Mucosa of descending colon (tissue), 3 donors: ENCODE data around the gene CD9. TPM values are rescaled to one million over a fixed set of nuclear protein-coding genes. Genes with fewer than 3 reads are reported as not detected.

Source experiments
- ATAC-seq: fragments of 200-7000 bp; cut with Tn5 transposase; one replicate; pipeline ENCODE4 v1.9.1; 2020; ENCODE audit warnings: mild to moderate bottlenecking, moderate library complexity
- DNase-seq, 3 donors: peaks; one replicate each; pipeline ENCODE4 v3.0.0-alpha.2; 2020
- H3K36me3 ChIP-seq: fragments of 200-600 bp; one replicate; pipeline ENCODE4 v1.8.0; 2021; ENCODE audit warnings: low read depth, mild to moderate bottlenecking
- H3K4me1 ChIP-seq: fragments of 200-600 bp; one replicate; pipeline ENCODE4 v1.8.0; 2021; ENCODE audit warnings: low read depth, mild to moderate bottlenecking
- H3K4me3 ChIP-seq: fragments of 200-600 bp; one replicate; pipeline ENCODE4 v1.8.0; 2021; ENCODE audit warnings: mild to moderate bottlenecking
- H3K9me3 ChIP-seq: fragments of 200-600 bp; one replicate; pipeline ENCODE4 v1.8.0; 2021; ENCODE audit warnings: mild to moderate bottlenecking
- intact Hi-C, 2 donors: fragments of 100-400 bp; cut with DNase I in 1 of 2; cut with micrococcal nuclease in 1 of 2; formaldehyde crosslinking; loops; one replicate each; pipeline versions ENCODE4 v1.11.0 to v1.11.1; 2022; cut with DNase I, micrococcal nuclease
- total RNA-seq, 3 donors: library from RNA; stranded (reverse); fragmentation: NEBNext Ultra II Directional in 2 of 3; extraction: Animal tissue kit (Norgen Biotek cat#: 25700) in 2 of 3; gene quantifications; one replicate each; pipeline versions ENCODE4 v1.2.1 to v1.2.4, GENCODE V29; 2021 to 2023
- TF ChIP-seq, protein P1 (sequence below): fragments of 200-600 bp; IDR thresholded peaks from one replicate; pipeline ENCODE4 v1.8.0; 2022; ENCODE audit warnings: antibody characterized with exemption, mild to moderate bottlenecking
- donor health status: DM: no; HTN: no; CAD: no; lungs with moderate emphysema.
- donor health status: DM: no; HTN: no; CAD: no.
- donor health status: DM: no; HTN: yes; CAD: no.

The CD9 gene
- total RNA-seq, 3 donors from 2014 or later = 452 to 723 (median 672) TPM

DNA sequence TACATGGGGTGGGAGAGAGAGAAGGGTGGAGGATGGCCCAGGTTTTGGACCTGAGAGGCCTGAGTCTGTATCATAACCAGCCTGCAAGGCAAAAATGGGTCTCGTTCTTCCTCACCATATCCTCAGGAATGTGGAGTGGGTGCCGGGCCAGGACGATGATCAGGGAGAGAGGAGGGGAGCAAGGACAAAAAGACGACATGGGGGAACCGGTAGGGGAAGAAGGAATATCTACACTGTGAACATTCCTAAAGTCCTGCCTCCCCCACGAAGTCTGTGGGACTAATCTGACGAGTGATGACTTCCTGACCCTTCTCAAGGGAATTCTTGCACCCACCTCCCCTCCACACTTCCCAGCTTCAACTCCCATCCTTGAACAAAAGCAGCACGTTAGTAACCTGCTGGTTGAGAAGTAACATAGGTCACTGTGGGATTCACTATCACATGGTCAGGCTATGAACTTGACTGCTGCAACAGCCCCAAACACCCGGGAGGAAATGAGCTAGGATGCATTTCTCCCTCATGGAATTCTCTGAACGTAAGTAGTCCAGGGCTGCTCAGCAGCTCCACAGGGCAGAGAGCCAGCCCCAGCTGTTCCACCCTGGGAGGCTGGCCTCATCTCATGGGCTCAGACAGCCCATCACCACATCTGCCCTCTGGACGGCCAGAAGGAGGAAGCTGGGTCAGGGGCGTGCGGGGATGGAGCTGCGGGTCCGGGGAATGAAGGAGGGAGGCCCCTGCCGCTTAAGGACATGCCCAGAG is 38.9 kb upstream of the CD9 start:
- H3K4me3 ChIP-seq = no peak overlapping the region
- peak; percentile 36 for ATAC-seq
- intact Hi-C loops = no loop called here
- no peak for DNase-seq
- H3K36me3 ChIP-seq = no peaks in the 10 kb centered on the region
- H3K4me1 ChIP-seq = no peaks in the 10 kb centered on the region
- TF ChIP-seq, protein P1, sequence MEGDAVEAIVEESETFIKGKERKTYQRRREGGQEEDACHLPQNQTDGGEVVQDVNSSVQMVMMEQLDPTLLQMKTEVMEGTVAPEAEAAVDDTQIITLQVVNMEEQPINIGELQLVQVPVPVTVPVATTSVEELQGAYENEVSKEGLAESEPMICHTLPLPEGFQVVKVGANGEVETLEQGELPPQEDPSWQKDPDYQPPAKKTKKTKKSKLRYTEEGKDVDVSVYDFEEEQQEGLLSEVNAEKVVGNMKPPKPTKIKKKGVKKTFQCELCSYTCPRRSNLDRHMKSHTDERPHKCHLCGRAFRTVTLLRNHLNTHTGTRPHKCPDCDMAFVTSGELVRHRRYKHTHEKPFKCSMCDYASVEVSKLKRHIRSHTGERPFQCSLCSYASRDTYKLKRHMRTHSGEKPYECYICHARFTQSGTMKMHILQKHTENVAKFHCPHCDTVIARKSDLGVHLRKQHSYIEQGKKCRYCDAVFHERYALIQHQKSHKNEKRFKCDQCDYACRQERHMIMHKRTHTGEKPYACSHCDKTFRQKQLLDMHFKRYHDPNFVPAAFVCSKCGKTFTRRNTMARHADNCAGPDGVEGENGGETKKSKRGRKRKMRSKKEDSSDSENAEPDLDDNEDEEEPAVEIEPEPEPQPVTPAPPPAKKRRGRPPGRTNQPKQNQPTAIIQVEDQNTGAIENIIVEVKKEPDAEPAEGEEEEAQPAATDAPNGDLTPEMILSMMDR = no peak
- no peaks in the 10 kb centered on the region for H3K9me3 ChIP-seq

- no peaks in the 10 kb centered on the region for H3K36me3 ChIP-seq
- ATAC-seq = no peak
- peaks cover 2% of the 10 kb centered on the region for H3K4me1 ChIP-seq
- TF ChIP-seq, protein P1 = no peak
- intact Hi-C loops = no loop called here
- no peaks in the 10 kb centered on the region for H3K9me3 ChIP-seq
- no peak for DNase-seq
- H3K4me3 ChIP-seq = no peak overlapping the region
These were observed 36.7 kb upstream of the CD9 start for GRCh38 chr12:6163416-6164060.

DNA sequence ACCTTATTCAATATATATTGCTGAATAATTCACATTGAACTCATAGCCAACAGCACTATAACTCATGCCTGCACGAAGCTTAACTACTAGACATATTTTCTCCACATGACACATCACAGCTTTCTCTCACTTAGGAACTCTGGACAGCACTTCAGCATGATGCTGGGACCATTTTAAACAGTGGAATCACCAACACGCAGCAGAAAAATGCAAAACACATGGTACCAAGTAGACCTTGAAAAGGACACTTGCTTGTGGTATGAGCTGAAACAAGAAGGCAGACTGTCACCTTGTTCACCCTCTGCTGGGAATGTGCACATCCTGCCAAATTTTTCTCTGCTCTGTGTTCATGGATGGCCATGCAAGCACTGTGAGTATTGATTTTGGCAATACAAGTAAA is 34.8 kb upstream of the CD9 start:
- ATAC-seq = no peak
- TF ChIP-seq, protein P1 = no peak
- no peak for DNase-seq
- H3K36me3 ChIP-seq = no peaks in the 10 kb centered on the region
- peaks cover 2% of the 10 kb centered on the region for H3K4me1 ChIP-seq
- intact Hi-C loops = no loop called here
- H3K4me3 ChIP-seq = no peak overlapping the region
- no peaks in the 10 kb centered on the region for H3K9me3 ChIP-seq

GRCh38 chr12:6166808-6167207 is 33.4 kb upstream of the CD9 start:
- Histone ChIP-seq H3K4me3 (no peak overlapping the region), H3K9me3 (no peaks in the 10 kb centered on the region), H3K36me3 (no peaks in the 10 kb centered on the region), H3K4me1 (peaks cover 2% of the 10 kb centered on the region)
- DNase-seq (no peak), ATAC-seq (no peak)
- intact Hi-C loops = no loop called here
- TF ChIP-seq, protein P1 = no peak

DNA sequence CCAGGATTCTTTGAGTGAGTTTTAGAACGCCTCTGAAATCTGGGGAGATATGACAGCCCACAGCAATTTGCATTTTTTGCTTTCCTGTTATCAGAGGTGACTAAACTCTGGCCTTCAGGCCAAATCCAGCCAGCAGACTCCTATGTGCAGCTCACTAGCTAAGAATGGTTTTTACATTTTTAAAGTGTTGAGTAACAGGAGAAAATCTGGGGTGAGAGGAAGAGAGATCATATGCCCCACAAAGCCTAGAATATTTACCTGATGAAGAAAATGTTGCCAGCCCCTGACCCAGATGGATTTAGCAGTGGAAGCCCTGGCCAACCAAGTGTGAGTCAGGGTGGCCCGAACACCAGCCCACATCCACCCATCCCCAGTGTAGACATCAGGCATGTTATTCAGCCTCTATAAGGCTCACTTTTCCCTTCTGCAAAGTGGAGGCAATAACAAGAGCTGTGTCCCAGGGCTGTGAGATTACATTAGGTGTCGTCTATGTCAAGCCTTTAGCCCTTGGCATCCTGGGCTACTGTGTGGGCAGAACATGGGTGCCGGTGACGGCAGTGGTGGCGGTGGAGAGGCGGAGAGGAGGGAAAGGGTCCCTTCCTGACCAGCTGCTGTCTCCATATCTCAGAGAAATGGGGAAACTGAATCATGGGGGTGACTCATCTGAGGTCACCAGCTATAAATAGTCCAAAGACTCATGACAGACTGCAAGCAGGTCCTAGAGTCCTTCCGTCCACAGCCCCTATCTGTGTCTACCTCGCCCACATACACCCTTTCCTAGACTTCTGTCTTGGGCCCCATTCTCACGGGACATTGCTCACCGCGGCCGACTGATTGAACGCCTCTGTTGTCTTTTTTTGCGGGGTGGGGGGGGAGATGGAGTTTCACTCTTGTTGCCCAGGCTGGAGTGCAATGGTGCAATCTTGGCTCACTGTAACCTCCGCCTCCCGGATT is 32.6 kb upstream of the CD9 start:
- Histone ChIP-seq H3K4me3 (no peak overlapping the region), H3K4me1 (peaks cover 2% of the 10 kb centered on the region), H3K9me3 (no peaks in the 10 kb centered on the region), H3K36me3 (no peaks in the 10 kb centered on the region)
- TF ChIP-seq, protein P1 = no peak
- ATAC-seq = peak; percentile 80
- peak; percentile 48 to 61 (median 53) for DNase-seq
- intact Hi-C loops = no loop called here
